ENCODE data around the gene GPR75.

The GPR75 gene

DNA sequence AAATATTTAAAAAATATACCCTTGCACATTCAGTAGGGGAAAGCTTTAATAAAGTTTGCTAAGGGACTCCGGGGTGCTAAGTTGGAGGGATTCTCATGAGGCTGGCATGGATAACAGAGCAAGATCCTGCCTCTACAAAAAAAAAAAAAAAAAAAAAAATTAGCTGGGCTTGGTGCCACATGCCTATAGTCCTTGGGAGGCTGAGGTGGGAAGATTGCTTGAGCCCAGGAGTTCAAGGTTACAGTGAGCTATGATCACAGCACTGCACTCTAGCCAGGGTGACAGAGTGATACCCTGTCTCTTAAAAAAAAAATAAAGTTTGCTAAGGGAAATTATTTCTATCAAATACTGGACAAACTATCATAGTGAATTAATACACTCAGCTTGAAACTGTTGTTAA lies 17.3 kb upstream of the GPR75 start:
- H3K9me2 ChIP-seq (replicated peaks; ENCODE audit: insufficient read depth, low read length) = no peaks in the 10 kb centered on the region
- no peak overlapping the region for H3K27ac ChIP-seq (ENCODE audit: low read depth, low read length)
- H3K27me3 ChIP-seq (ENCODE audit: low read length) = no peaks in the 10 kb centered on the region
- H2AFZ ChIP-seq (ENCODE audit: low read depth, low read length, severe bottlenecking) = no peak overlapping the region
- no peaks in the 10 kb centered on the region for H3K79me2 ChIP-seq (ENCODE audit: insufficient read depth, low read length)
- peaks cover 37% of the 10 kb centered on the region for H3K36me3 ChIP-seq (ENCODE audit: low read length)
- TF ChIP-seq, protein P1, sequence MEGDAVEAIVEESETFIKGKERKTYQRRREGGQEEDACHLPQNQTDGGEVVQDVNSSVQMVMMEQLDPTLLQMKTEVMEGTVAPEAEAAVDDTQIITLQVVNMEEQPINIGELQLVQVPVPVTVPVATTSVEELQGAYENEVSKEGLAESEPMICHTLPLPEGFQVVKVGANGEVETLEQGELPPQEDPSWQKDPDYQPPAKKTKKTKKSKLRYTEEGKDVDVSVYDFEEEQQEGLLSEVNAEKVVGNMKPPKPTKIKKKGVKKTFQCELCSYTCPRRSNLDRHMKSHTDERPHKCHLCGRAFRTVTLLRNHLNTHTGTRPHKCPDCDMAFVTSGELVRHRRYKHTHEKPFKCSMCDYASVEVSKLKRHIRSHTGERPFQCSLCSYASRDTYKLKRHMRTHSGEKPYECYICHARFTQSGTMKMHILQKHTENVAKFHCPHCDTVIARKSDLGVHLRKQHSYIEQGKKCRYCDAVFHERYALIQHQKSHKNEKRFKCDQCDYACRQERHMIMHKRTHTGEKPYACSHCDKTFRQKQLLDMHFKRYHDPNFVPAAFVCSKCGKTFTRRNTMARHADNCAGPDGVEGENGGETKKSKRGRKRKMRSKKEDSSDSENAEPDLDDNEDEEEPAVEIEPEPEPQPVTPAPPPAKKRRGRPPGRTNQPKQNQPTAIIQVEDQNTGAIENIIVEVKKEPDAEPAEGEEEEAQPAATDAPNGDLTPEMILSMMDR (IDR thresholded peaks at IDR 0.05; ENCODE audit: insufficient read depth, low read length, poor library complexity, severe bottlenecking) = no peak
- no peak for TF ChIP-seq EZH2phosphoT487 (conservative IDR thresholded peaks at IDR 0.05; ENCODE audit: low read length)
- no peak overlapping the region for H3K9ac ChIP-seq (ENCODE audit: low read length)
- H4K20me1 ChIP-seq (ENCODE audit: low read depth, low read length) = no peaks in the 10 kb centered on the region
- no peaks in the 10 kb centered on the region for H3K9me3 ChIP-seq (ENCODE audit: insufficient read depth, low read length)
- H3K4me2 ChIP-seq (ENCODE audit: low read depth, low read length, poor library complexity, severe bottlenecking) = no peak overlapping the region
- 0 out of 2 replicates have a peak, but pooled peaks cover 2% of the 10 kb centered on the region for H3F3A ChIP-seq (ENCODE audit: insufficient read depth)
- no peak overlapping the region for H3K4me3 ChIP-seq (ENCODE audit: insufficient read depth, low read length, poor library complexity, severe bottlenecking)

DNA sequence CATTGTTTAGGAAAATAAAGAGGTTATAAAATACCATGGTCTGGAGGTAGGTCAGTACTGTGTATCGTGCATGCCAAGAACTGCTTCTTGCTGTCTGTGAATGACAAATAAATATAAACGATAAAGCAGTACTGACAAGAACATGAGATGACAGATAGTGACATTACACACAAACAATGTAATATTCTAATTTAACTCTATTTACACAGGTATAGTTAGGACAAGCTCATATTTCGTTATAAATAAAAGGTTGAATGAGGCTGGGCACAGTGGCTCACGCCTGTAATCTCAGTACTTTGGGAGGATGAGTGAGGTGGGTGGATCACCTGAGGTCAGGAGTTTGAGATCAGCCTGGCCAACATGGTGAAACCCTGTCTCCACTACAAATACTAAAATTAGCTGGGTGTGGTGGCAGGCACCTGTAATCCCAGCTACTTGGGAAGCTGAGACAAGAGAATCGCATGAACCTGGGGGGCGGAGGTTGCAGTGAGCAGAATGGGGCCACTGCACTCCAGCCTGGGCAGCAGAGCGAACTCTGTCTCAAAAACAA lies 14.7 kb upstream of the GPR75 start:
- no peak for TF ChIP-seq EZH2phosphoT487 (conservative IDR thresholded peaks at IDR 0.05; ENCODE audit: low read length)
- TF ChIP-seq, protein P1 (IDR thresholded peaks at IDR 0.05; ENCODE audit: insufficient read depth, low read length, poor library complexity, severe bottlenecking) = no peak
- 0 out of 2 replicates have a peak, but pooled peaks cover 3% of the 10 kb centered on the region for H3F3A ChIP-seq (ENCODE audit: insufficient read depth)

DNA sequence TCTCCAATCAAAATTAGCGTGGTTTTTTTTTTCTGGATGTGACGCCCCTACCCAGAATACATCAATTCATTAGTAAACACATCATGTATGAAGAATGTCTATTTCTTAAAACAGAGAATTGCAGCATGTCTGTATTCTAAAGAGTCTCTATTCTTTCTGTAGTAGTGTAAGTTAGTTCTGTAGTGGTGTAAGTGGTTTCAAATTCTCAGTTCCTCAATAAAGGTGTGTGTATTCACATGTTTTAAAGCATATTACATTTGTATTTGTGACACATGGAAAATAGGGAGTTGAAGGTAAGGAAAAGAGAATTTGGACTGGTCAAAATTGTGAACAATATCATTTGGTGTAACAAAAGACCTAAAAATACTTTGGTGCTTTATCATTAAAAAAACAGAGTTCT lies 8.0 kb upstream of the GPR75 start:
- Histone ChIP-seq H3K27me3 (ENCODE audit: low read length) (no peaks in the 10 kb centered on the region), H3K36me3 (ENCODE audit: low read length) (peaks cover 34% of the 10 kb centered on the region; the same call in 1 of the 2 replicates)

More for the DNA sequence above, 14.7 kb upstream of the GPR75 start:
- Histone ChIP-seq H3K9me2 (replicated peaks; ENCODE audit: insufficient read depth, low read length) (no peaks in the 10 kb centered on the region), H3K4me3 (ENCODE audit: insufficient read depth, low read length, poor library complexity, severe bottlenecking) (no peak overlapping the region), H3K79me2 (ENCODE audit: insufficient read depth, low read length) (no peaks in the 10 kb centered on the region), H3K9me3 (ENCODE audit: insufficient read depth, low read length) (no peaks in the 10 kb centered on the region), H3K9ac (ENCODE audit: low read length) (no peak overlapping the region), H3K27me3 (ENCODE audit: low read length) (no peaks in the 10 kb centered on the region), H3K27ac (ENCODE audit: low read depth, low read length) (no peak overlapping the region), H3K4me2 (ENCODE audit: low read depth, low read length, poor library complexity, severe bottlenecking) (no peak overlapping the region), H3K36me3 (ENCODE audit: low read length) (peaks cover 37% of the 10 kb centered on the region), H2AFZ (ENCODE audit: low read depth, low read length, severe bottlenecking) (no peak overlapping the region), H4K20me1 (ENCODE audit: low read depth, low read length) (no peaks in the 10 kb centered on the region)

More for the DNA sequence above, 8.0 kb upstream of the GPR75 start:
- Histone ChIP-seq H3K79me2 (ENCODE audit: insufficient read depth, low read length) (no peaks in the 10 kb centered on the region), H3K4me2 (ENCODE audit: low read depth, low read length, poor library complexity, severe bottlenecking) (no peak overlapping the region), H4K20me1 (ENCODE audit: low read depth, low read length) (no peaks in the 10 kb centered on the region), H3K4me3 (ENCODE audit: insufficient read depth, low read length, poor library complexity, severe bottlenecking) (no peak overlapping the region), H3K9me3 (ENCODE audit: insufficient read depth, low read length) (no peaks in the 10 kb centered on the region), H3K9me2 (replicated peaks; ENCODE audit: insufficient read depth, low read length) (no peaks in the 10 kb centered on the region), H3K9ac (ENCODE audit: low read length) (no peak overlapping the region), H3K27ac (ENCODE audit: low read depth, low read length) (no peak overlapping the region), H2AFZ (ENCODE audit: low read depth, low read length, severe bottlenecking) (no peak overlapping the region), H3F3A (ENCODE audit: insufficient read depth) (0 out of 2 replicates have a peak, but pooled peaks cover 3% of the 10 kb centered on the region)
- TF ChIP-seq EZH2phosphoT487 (conservative IDR thresholded peaks at IDR 0.05; ENCODE audit: low read length) = no peak
- TF ChIP-seq, protein P1 (IDR thresholded peaks at IDR 0.05; ENCODE audit: insufficient read depth, low read length, poor library complexity, severe bottlenecking) = no peak

Data from SU-DHL-6 (cell line).